ENCODE data around the gene SNX30. TPM values are rescaled to one million over a fixed set of nuclear protein-coding genes. Genes with fewer than 3 reads are reported as not detected.

SNX30 gene
- total and polyA plus RNA-seq, 2 donors from 2014 or later: 7.9 to 22.9 TPM

- no peak for TF ChIP-seq CTCF (IDR thresholded peaks at IDR 0.05; ENCODE audit: borderline replicate concordance, extremely low read depth, insufficient read depth)
- FAIRE-seq (no peak), DNase-seq (no peak)
- Histone ChIP-seq H3K4me1 (ENCODE audit: control insufficient read depth in 2 of 3, insufficient read depth in 2 of 3, low read depth in 1 of 3, low read length in 3 of 3) (peaks cover 0 to 4% (median 0%) of the 10 kb centered on the region in 3 donors), H3K9me3 (ENCODE audit: control insufficient read depth in 2 of 3, insufficient read depth in 1 of 3, low read length in 3 of 3) (no peaks in the 10 kb centered on the region), H3K27me3 (ENCODE audit: control insufficient read depth, insufficient read depth, low read length) (no peaks in the 10 kb centered on the region), H3K4me3 (ENCODE audit: low read length in 3 of 3) (no peak overlapping the region), H3K36me3 (ENCODE audit: control insufficient read depth in 2 of 3, insufficient read depth in 3 of 3, low read length in 3 of 3) (peaks cover 0 to 16% (median 0%) of the 10 kb centered on the region in 3 donors), H3K27ac (ENCODE audit: low read depth in 2 of 2, low read length in 2 of 2) (no peak overlapping the region), H3K9ac (ENCODE audit: low read length in 3 of 3) (no peak overlapping the region)
- intact Hi-C loops (cut with DNase I): no loop called here
These were observed 72.1 kb downstream of the SNX30 start for GRCh38 chr9:112822618-112823017.

GRCh38 chr9:112823257-112823656, 72.7 kb downstream of the SNX30 start:
- no peak overlapping the region for H3K9ac ChIP-seq (ENCODE audit: low read length in 3 of 3)
- H3K36me3 ChIP-seq (ENCODE audit: control insufficient read depth in 2 of 3, insufficient read depth in 3 of 3, low read length in 3 of 3): peaks cover 0 to 16% (median 0%) of the 10 kb centered on the region in 3 donors
- no peak overlapping the region for H3K4me3 ChIP-seq (ENCODE audit: low read length in 3 of 3)
- DNase-seq (no peak), FAIRE-seq (no peak)
- no peaks in the 10 kb centered on the region for H3K9me3 ChIP-seq (ENCODE audit: control insufficient read depth in 2 of 3, insufficient read depth in 1 of 3, low read length in 3 of 3)
- H3K27ac ChIP-seq (ENCODE audit: low read depth in 2 of 2, low read length in 2 of 2): no peak overlapping the region
- no peak for TF ChIP-seq CTCF (IDR thresholded peaks at IDR 0.05; ENCODE audit: borderline replicate concordance, extremely low read depth, insufficient read depth)
- peaks cover 0 to 2% (median 0%) of the 10 kb centered on the region in 3 donors for H3K4me1 ChIP-seq (ENCODE audit: control insufficient read depth in 2 of 3, insufficient read depth in 2 of 3, low read depth in 1 of 3, low read length in 3 of 3)
- no peaks in the 10 kb centered on the region for H3K27me3 ChIP-seq (ENCODE audit: control insufficient read depth, insufficient read depth, low read length)
- intact Hi-C loops (cut with DNase I): no loop called here

- no peak for DNase-seq
- H3K9me3 ChIP-seq (ENCODE audit: control insufficient read depth in 2 of 3, insufficient read depth in 1 of 3, low read length in 3 of 3): no peaks in the 10 kb centered on the region
- peaks cover 0 to 11% (median 11%) of the 10 kb centered on the region in 3 donors for H3K36me3 ChIP-seq (ENCODE audit: control insufficient read depth in 2 of 3, insufficient read depth in 3 of 3, low read length in 3 of 3)
- no peak overlapping the region for H3K4me3 ChIP-seq (ENCODE audit: low read length in 3 of 3)
- no peak overlapping the region for H3K27ac ChIP-seq (ENCODE audit: low read depth in 2 of 2, low read length in 2 of 2)
- TF ChIP-seq CTCF (IDR thresholded peaks at IDR 0.05; ENCODE audit: borderline replicate concordance, extremely low read depth, insufficient read depth): no peak
- FAIRE-seq: no peak
- H3K27me3 ChIP-seq (ENCODE audit: control insufficient read depth, insufficient read depth, low read length): no peaks in the 10 kb centered on the region
- intact Hi-C loops (cut with DNase I): no loop called here
- no peak overlapping the region for H3K9ac ChIP-seq (ENCODE audit: low read length in 3 of 3)
- peaks cover 0 to 2% (median 0%) of the 10 kb centered on the region in 3 donors for H3K4me1 ChIP-seq (ENCODE audit: control insufficient read depth in 2 of 3, insufficient read depth in 2 of 3, low read depth in 1 of 3, low read length in 3 of 3)
These were observed 80.8 kb downstream of the SNX30 start for GRCh38 chr9:112831281-112831851.

GRCh38 chr9:112831969-112832368, 81.4 kb downstream of the SNX30 start:
- intact Hi-C loops (cut with DNase I): no loop called here
- Histone ChIP-seq H3K27ac (ENCODE audit: low read depth in 2 of 2, low read length in 2 of 2) (no peak overlapping the region), H3K9me3 (ENCODE audit: control insufficient read depth in 2 of 3, insufficient read depth in 1 of 3, low read length in 3 of 3) (no peaks in the 10 kb centered on the region), H3K9ac (ENCODE audit: low read length in 3 of 3) (no peak overlapping the region), H3K36me3 (ENCODE audit: control insufficient read depth in 2 of 3, insufficient read depth in 3 of 3, low read length in 3 of 3) (peaks cover 0 to 14% (median 11%) of the 10 kb centered on the region in 3 donors), H3K4me1 (ENCODE audit: control insufficient read depth in 2 of 3, insufficient read depth in 2 of 3, low read depth in 1 of 3, low read length in 3 of 3) (peaks cover 0 to 2% (median 0%) of the 10 kb centered on the region in 3 donors), H3K4me3 (ENCODE audit: low read length in 3 of 3) (no peak overlapping the region), H3K27me3 (ENCODE audit: control insufficient read depth, insufficient read depth, low read length) (no peaks in the 10 kb centered on the region)
- FAIRE-seq (no peak), DNase-seq (no peak)
- TF ChIP-seq CTCF (IDR thresholded peaks at IDR 0.05; ENCODE audit: borderline replicate concordance, extremely low read depth, insufficient read depth): no peak
